IPS-18c (cell line): ENCODE results near the gene ZNF701.
A peak's percentile ranks its signal among the peaks of the same experiment; 100 is the strongest.
"Not testable (repeated sequence)": the region's sequence is repeated elsewhere in the genome, so short reads cannot be mapped to it uniquely, and the experiment has no call there.

ENCODE experiments used
- H3K4me3 ChIP-seq: 2 replicates; pipeline ENCODE4 v1.7.0; 2013; ENCODE audit warnings: low read depth, mild to moderate bottlenecking, low read length, moderate library complexity; ENCODE audit not compliant: insufficient read depth
- H3K9me3 ChIP-seq: one replicate; pipeline ENCODE4 v1.6.1; 2013; ENCODE audit warnings: mild to moderate bottlenecking, low read length, moderate library complexity; ENCODE audit not compliant: control insufficient read depth, insufficient read depth

The ZNF701 gene

GRCh38 chr19:52570000-52570861 lies at the start of gene ZNF701:
Gene ZNF701 (plus strand): TSS chr19:52570287. CDS start chr19:52574148, 3,861 bp downstream.
- Histone ChIP-seq H3K9me3 (no peaks in the 10 kb centered on the region), H3K4me3 (peak within 1 kb of the TSS; percentile 95)

GRCh38 chr19:52522551-52522950 lies 47.5 kb upstream of the ZNF701 start:
- H3K4me3 ChIP-seq: no peak overlapping the region
- H3K9me3 ChIP-seq: no peaks in the 10 kb centered on the region

GRCh38 chr19:52524086-52524485 lies 46.0 kb upstream of the ZNF701 start:
- H3K9me3 ChIP-seq: no peaks in the 10 kb centered on the region
- H3K4me3 ChIP-seq: no peak overlapping the region

DNA sequence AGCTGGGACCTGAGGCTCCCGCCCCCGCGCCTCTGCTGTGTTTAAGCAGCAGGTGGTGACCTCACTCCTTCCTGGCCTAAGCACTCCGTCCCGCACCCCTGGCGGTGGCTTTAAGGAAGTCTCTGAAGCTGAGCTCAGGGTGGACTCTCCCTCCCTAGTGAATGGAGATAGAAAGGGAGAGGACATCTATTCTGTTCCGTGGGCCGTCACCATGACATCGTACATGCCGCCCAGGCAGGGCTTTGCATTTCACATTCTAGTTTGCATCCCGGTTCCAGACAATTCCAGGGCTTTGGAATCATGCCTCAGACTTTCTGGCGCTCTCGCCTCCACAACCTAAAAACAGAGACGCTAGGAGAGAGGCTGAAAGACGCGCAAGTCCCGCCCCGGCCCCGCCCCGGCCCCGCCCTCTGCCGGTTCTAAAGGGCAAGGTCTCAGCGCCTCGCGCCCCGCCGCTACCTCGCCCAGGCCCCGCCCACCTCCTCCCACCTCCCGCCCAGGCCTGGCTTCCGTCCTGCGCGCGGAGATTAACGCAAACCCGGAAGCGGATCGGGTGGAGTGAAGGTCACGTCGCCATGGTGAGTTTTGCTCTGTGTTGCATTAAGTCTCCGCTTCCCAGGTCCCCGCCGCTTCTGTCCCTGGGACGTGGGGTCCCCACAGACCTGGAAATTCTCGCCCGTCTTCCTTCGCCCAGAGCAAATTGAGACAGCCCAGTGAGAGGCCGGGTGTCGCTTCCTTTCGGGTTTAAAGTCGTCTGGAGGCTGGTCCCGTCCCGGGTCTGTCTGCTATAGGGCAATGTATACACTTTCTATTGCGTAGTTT lies 42.7 kb upstream of the ZNF701 start, which contains the start of gene ZNF808:
ZNF808 (plus strand) TSS at position 535 of the 822 bp plus-strand sequence. CDS start 15,617 bp downstream, outside the sequence.
- Histone ChIP-seq H3K4me3 (peak within 1 kb of the TSS; percentile 92), H3K9me3 (no peaks in the 10 kb centered on the region)

DNA sequence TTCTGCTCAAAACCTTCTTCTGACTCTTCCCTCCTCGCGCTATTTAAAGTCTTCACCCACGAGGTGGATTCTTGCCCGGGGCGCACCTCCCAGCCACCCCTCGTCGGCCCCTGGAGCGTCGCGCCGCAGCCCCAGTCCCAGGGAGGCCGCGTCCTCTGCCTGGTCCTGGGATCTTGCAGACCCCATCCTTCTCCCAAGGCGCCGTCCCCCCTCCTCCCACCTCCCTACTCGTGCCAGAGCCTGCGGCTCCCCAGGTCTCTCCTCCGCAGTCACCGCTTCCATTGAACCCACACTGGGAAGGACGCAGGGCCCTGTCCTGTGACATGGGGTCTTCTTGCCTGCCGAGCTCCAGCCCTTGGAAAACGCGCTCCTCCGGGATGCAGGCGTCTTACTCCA lies 42.1 kb upstream of the ZNF701 start:
- Histone ChIP-seq H3K4me3 (peak overlapping the region; percentile 92), H3K9me3 (no peaks in the 10 kb centered on the region)

DNA sequence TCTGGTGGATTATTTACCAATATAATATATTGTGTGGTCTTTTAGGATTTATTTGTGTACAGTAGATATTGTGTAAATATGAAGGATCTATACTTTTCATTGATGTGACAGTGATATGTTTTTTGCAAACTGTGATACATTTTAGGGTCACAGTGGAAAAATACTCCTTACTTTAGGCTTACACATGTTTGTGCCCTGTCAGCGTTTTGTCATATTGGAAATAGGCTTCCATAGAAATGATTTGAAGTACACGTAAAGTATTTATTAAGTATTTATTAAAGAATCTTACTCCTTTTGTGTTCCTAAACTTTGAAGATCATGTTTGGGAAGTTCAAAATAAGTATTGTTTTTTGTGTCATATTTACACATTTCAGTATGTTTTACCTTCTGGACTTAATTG lies 37.6 kb upstream of the ZNF701 start:
- Histone ChIP-seq H3K9me3 (no peaks in the 10 kb centered on the region), H3K4me3 (no peak overlapping the region)

- no peaks in the 10 kb centered on the region for H3K9me3 ChIP-seq
- H3K4me3 ChIP-seq: no peak overlapping the region
Observed at GRCh38 chr19:52533901-52534300, 36.2 kb upstream of the ZNF701 start.

- peak overlapping the region; percentile 83; the same call in 1 of the 2 replicates for H3K4me3 ChIP-seq
Observed at GRCh38 chr19:52535385-52535770, 34.7 kb upstream of the ZNF701 start.

GRCh38 chr19:52535771-52536447 lies 34.2 kb upstream of the ZNF701 start:
- Histone ChIP-seq H3K4me3 (peak overlapping the region; percentile 83), H3K9me3 (no peaks in the 10 kb centered on the region)

More at GRCh38 chr19:52535385-52535770, 34.7 kb upstream of the ZNF701 start:
- not testable (repeated sequence) for H3K9me3 ChIP-seq

- H3K4me3 ChIP-seq: peak overlapping the region; percentile 83
Observed at GRCh38 chr19:52536448-52536800, 33.7 kb upstream of the ZNF701 start.

GRCh38 chr19:52538815-52539214 lies 31.3 kb upstream of the ZNF701 start:
- not testable (repeated sequence) for H3K4me3 ChIP-seq, H3K9me3 ChIP-seq

More at GRCh38 chr19:52536448-52536800, 33.7 kb upstream of the ZNF701 start:
- no peaks in the 10 kb centered on the region for H3K9me3 ChIP-seq

DNA sequence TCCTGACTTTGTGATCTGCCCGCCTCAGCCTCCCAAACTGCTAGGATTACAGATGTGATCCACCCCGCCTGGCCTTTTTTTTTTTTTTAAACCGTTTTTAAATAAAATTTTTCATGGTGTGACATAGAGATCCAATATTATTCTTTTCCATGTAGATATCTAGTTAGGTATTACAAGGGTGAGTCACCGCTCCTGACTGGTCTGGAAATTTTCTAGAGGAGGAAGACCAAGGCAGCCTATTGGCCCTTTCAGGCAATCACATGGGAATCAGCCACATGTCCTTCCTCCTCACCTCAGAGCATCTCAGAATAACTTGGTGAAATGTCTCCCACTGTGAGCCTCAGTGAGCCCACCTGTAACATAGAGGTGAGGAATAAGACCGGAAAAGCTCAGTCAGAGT lies 28.9 kb upstream of the ZNF701 start:
- not testable (repeated sequence) for H3K9me3 ChIP-seq, H3K4me3 ChIP-seq

DNA sequence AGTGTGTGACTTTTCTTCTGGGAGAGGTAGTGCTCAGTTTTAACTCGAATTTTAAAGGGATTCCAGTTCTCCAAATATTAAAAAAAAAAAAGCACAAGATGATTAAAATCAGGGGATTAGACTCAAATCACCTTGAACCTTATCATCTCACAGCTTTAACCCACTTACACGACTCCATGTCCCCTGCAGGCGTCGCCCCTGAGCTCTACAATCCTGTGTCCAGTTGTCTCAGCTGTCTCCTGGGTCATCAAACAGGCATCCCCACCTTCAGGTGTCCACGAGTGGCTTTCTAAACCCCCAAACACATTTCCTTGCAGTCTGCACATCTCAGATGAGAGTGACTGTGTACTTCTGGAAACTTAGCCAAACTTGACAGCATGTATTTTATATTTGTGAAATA lies 28.5 kb upstream of the ZNF701 start:
- Histone ChIP-seq H3K4me3 (no peak overlapping the region), H3K9me3 (no peaks in the 10 kb centered on the region)

GRCh38 chr19:52542541-52542940 lies 27.5 kb upstream of the ZNF701 start:
- not testable (repeated sequence) for H3K9me3 ChIP-seq, H3K4me3 ChIP-seq

GRCh38 chr19:52542984-52543664 lies 27.0 kb upstream of the ZNF701 start:
- H3K9me3 ChIP-seq: no peaks in the 10 kb centered on the region
- no peak overlapping the region for H3K4me3 ChIP-seq

DNA sequence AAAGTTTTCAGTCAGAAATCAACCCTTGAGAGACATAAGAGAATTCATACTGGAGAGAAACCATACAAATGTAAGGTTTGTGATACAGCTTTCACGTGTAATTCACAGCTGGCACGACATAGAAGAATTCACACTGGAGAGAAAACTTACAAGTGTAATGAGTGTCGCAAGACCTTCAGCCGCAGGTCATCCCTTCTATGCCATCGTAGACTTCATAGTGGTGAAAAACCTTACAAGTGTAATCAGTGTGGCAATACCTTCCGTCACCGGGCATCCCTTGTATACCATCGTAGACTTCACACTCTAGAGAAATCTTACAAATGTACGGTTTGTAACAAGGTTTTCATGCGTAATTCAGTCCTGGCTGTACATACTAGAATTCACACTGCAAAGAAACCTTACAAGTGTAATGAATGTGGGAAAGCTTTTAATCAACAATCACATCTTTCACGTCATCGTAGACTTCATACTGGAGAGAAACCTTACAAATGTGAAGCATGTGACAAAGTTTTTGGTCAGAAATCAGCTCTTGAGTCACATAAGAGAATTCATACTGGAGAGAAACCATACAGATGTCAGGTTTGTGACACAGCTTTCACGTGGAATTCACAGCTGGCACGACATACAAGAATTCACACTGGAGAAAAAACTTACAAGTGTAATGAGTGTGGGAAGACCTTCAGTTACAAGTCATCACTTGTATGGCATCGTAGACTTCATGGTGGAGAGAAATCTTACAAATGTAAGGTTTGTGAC lies 15.7 kb upstream of the ZNF701 start:
- Histone ChIP-seq H3K9me3 (peaks cover 20% of the 10 kb centered on the region), H3K4me3 (no peak overlapping the region)
